CMK (cell line): ENCODE data around the gene CCDC40.
A peak's percentile ranks its signal among the peaks of the same experiment; 100 is the strongest.
"Not testable (repeated sequence)": the region's sequence is repeated elsewhere in the genome, so short reads cannot be mapped to it uniquely, and the experiment has no call there.

ENCODE experiments used
- DNase-seq: peaks from one replicate; pipeline ENCODE4 v3.0.0-alpha.2; 2010; ENCODE audit warnings: low read depth

CCDC40 gene

DNA sequence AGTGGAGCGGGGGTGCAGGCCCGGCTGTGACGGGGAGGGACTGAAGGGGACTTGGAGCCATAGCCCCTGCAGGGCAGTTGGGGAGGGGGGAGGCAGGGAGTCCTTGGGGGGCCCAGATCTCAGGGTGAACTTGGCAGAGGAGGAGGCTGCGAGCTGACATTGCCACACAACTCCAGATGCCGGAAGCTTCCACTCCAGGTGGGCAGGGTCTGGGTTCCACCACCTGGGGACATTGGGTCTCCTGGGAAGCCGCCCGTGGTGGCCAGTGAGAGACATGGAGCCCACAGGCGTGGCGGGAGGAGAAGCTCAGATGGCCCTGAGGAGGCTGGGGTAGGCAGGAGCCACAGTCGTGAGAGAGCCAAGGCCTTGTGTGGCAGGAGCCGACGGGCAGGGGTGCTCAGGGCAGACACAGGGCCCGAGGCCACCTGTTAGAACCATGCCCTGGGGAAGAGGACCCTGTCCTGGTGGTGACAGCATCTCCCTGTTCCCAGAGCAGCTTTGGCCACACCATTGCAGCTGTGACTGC, 46.8 kb downstream of the CCDC40 start:
- no peak for DNase-seq

DNA sequence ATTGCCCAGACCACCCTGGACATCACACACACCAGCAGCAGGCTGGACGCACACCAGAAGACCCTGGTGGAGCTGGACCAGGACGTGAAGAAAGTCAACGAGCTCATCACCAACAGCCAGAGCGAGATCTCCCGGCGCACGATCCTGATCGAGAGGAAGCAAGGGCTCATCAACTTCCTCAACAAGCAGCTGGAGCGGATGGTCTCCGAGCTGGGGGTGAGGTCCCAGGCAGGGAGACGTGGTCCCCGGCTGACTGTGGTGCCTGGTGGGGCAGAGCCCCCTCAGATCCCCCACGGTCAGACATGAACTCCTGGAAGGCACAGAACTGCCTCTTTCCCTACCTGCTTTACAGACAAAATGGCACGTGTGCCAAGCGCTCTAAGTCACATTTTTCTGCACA, 48.3 kb downstream of the CCDC40 start:
- DNase-seq = no peak

DNA sequence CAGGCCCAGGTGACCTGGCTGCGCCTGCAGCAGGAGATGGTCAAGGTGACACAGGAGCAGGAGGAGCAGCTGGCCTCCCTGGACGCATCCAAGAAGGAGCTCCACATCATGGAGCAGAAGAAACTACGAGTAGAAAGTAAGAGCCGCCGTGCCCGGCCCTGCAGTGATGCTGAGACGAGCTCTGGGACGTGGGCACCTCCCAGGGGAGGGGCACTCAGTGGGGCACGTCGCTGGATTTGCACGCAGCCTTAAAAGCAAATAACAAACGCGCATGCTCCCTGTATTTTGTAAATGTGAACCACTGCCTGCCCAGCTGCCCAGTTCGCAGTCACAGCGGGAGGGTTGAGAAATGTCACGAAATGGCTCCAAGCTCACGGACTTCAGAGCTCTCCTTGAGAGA, 49.6 kb downstream of the CCDC40 start:
- no peak for DNase-seq

- no peak for DNase-seq
These were observed 50.2 kb downstream of the CCDC40 start for GRCh38 chr17:80086616-80087015.

GRCh38 chr17:80087346-80088265, 51.2 kb downstream of the CCDC40 start:
- DNase-seq = no peak

DNA sequence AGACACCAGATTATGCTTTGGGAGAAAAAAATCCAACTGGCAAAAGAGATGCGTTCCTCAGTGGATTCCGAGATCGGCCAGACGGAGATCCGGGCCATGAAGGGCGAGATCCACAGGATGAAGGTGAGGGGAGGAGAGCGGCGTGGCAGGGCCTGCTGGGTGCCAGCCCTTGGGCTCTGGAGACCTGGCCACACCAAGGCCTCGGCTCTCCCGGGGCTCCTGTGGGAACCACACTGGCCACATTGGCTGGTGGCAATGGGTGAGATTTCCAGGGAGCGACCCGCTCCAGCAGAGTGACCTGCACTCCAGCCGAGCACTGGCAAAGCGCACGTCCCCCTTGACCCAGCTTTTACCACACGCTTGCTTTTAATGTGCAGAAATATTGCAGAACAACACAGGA, 53.3 kb downstream of the CCDC40 start:
- DNase-seq = no peak

DNA sequence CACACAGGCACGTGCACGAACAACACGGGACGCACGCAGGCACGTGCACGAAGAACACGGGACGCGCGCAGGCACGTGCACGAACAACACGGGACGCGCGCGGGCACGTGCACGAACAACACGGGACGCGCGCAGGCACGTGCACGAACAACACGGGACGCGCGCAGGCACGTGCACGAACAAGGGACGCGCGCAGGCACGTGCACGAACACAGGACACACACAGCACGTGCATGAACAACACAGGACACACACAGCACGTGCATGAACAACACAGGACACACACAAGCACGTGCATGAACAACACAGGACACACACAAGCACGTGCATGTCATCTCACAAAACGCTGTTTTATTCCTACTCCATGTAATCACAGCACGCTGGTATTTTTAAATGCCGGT, 53.7 kb downstream of the CCDC40 start:
- DNase-seq = not testable (repeated sequence)

DNA sequence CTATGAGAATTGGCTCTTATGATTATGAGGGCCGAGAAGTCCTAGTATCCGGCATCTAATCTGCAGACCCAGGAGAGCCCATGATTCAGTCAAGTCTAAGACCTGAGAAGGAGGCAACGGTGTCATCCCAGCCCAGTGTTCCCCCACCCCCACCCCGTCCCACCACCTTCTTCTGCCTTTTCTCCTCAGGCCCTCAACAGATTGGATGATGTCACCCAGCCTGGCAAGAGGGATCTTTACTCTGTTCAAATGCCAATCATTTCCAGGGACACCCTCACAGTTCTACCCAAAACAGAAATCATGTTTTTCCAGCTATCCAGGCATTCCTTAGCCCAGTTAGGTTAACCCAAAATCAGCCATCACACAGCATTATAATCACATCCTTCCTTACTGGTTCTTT, 54.9 kb downstream of the CCDC40 start:
- DNase-seq = no peak

DNA sequence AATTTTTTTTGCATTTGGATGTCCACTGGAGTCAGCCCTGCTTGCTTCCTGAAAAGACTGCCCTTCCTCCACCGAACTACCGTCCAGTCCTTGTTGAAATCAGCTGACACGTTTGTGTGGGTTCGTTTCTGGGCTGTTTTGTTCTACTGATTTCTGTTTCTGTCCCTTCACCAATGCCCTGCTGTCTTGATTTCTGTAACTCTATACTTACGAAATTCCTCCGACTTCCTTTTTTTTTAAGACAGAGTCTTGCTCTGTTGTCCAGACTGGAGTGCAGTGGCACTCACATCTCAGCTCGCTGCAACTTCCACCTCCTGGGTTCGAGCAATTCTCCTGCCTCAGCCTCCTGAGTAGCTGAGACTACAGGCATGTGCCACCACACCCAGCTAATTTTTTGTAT, 56.5 kb downstream of the CCDC40 start:
- DNase-seq = no peak

- DNase-seq = no peak
These were observed 58.8 kb downstream of the CCDC40 start for GRCh38 chr17:80095038-80095843.

- DNase-seq = no peak
These were observed 59.5 kb downstream of the CCDC40 start for GRCh38 chr17:80095844-80096475.

DNA sequence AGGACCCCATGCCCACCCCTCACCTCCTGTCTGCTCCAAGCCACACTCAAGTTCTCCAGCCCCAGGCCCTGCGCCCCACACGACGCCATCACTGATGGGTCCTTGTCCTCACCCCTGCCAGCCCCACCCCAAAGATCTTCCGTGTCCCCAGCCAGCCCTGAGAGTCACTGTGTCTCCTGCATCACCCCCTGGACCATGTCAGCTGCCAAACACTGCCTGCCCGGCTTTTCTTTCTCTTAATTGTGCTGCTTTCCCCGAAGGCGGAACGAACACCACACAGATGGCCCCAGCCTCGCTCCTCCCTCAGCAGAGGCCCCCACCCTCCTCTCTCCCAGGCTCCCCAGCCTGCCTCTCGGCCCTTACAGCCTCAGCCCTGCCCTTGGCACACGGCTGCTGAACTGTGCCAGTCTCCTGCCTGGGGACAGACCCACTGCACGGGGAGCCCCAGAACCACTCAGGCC, 60.1 kb downstream of the CCDC40 start:
- DNase-seq = no peak

DNA sequence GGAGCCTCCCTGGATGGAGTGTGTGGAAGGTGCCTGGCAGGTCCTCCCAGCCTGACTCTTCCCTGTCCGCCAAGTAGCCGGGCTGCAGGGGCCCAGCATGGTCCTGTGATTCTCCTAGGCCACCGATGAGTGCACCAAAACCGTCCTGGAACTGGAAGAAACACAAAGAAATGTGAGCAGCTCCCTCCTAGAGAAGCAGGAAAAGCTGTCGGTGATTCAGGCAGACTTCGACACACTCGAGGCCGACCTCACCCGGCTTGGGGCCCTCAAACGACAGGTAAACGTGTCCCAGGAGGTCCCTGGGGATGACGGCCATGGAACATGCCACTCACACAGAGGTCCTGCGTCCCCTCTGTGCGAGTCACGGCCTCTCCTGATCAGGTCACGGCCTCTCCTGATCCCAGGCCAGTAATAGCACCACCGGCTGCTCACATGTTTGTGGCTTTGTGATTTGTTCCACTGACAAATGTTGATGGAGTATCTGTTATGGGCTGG, 60.7 kb downstream of the CCDC40 start:
- DNase-seq = no peak

GRCh38 chr17:80097844-80098691, 61.6 kb downstream of the CCDC40 start:
- no peak for DNase-seq

GRCh38 chr17:80099291-80100034, 63.0 kb downstream of the CCDC40 start:
- DNase-seq = no peak

GRCh38 chr17:80100035-80100323, 63.5 kb downstream of the CCDC40 start:
- no peak for DNase-seq

- DNase-seq = peak; percentile 64
These were observed 64.8 kb downstream of the CCDC40 start, which contains the start of gene GAA for GRCh38 chr17:80101011-80101945. Gene GAA (plus strand): TSS chr17:80101581. CDS start chr17:80104587, 3,006 bp downstream.

DNA sequence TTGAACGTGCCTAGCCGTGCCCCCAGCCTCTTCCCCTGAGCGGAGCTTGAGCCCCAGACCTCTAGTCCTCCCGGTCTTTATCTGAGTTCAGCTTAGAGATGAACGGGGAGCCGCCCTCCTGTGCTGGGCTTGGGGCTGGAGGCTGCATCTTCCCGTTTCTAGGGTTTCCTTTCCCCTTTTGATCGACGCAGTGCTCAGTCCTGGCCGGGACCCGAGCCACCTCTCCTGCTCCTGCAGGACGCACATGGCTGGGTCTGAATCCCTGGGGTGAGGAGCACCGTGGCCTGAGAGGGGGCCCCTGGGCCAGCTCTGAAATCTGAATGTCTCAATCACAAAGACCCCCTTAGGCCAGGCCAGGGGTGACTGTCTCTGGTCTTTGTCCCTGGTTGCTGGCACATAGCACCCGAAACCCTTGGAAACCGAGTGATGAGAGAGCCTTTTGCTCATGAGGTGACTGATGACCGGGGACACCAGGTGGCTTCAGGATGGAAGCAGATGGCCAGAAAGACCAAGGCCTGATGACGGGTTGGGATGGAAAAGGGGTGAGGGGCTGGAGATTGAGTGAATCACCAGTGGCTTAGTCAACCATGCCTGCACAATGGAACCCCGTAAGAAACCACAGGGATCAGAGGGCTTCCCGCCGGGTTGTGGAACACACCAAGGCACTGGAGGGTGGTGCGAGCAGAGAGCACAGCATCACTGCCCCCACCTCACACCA, 65.7 kb downstream of the CCDC40 start:
- no peak for DNase-seq
